PC-9 (cell line): ENCODE measurements around the gene ARHGAP24. TPM values are rescaled to one million over a fixed set of nuclear protein-coding genes. Genes with fewer than 3 reads are reported as not detected.

ENCODE experiments used
- BruUV-seq: library from RNA; stranded (reverse); fragments of 400-500 nt; replicated peaks from 2 replicates; lab custom pipeline; 2021; lab: Mats Ljungman, UMichigan
- CTCF ChIA-PET: fragments of 300-600 bp; sonication (Branson Sonifier 250); formaldehyde crosslinking; loops from one replicate; lab custom pipeline; 2022; ENCODE audit warnings: antibody characterized with exemption; lab: Charles Lee
- POLR2A ChIA-PET: fragments of 300-600 bp; sonication (Branson Sonifier 250); formaldehyde crosslinking; loops from one replicate; lab custom pipeline; 2022; ENCODE audit warnings: antibody characterized with exemption; ENCODE audit not compliant: unreplicated experiment; lab: Charles Lee
- DNase-seq, 2 experiments: peaks; one replicate each; pipeline versions ENCODE4 v3.0.0 to v3.0.0-alpha.2; 2015 to 2022; ENCODE audit warnings: mixed read lengths in 1 of 2
- H2AFZ ChIP-seq: fragments of 200-600 bp; sonication (generic); 2 replicates; pipeline ENCODE4 v1.8.1; 2017; ENCODE audit warnings: antibody characterized with exemption
- H3F3A ChIP-seq: fragments of 200-600 bp; sonication (generic); 2 replicates; pipeline ENCODE4 v1.8.1; 2017; ENCODE audit warnings: antibody characterized with exemption, mild to moderate bottlenecking, low read depth; ENCODE audit not compliant: insufficient read depth
- H3K27ac ChIP-seq: fragments of 200-600 bp; sonication (generic); 2 replicates; pipeline ENCODE4 v1.6.1; 2016; ENCODE audit warnings: mixed run types
- H3K27me3 ChIP-seq: fragments of 200-600 bp; sonication (generic); 2 replicates; pipeline ENCODE4 v1.6.1; 2016; ENCODE audit warnings: low read depth, mixed run types; ENCODE audit not compliant: insufficient read depth
- H3K36me3 ChIP-seq: fragments of 200-600 bp; sonication (generic); 2 replicates; pipeline ENCODE4 v1.6.1; 2016; ENCODE audit warnings: low read depth, mixed run types
- H3K4me1 ChIP-seq: fragments of 200-600 bp; sonication (generic); replicated peaks from 2 replicates; pipeline ENCODE4 v1.6.1; 2016; ENCODE audit warnings: mixed run types; ENCODE audit not compliant: insufficient read depth
- H3K4me2 ChIP-seq: fragments of 200-600 bp; sonication (generic); 2 replicates; pipeline ENCODE4 v1.6.1; 2017; ENCODE audit warnings: mixed run types
- H3K4me3 ChIP-seq: fragments of 200-600 bp; sonication (generic); 2 replicates; pipeline ENCODE4 v1.6.1; 2016; ENCODE audit warnings: mixed run types
- H3K79me2 ChIP-seq: fragments of 200-600 bp; sonication (generic); 2 replicates; pipeline ENCODE4 v1.6.1; 2017; ENCODE audit warnings: low read depth, mixed run types
- H3K9me2 ChIP-seq: fragments of 200-600 bp; sonication (generic); 2 replicates; pipeline ENCODE4 v1.8.1; 2017; ENCODE audit warnings: mild to moderate bottlenecking; ENCODE audit not compliant: insufficient read depth
- H3K9me3 ChIP-seq: fragments of 200-600 bp; sonication (generic); 2 replicates; pipeline ENCODE4 v1.8.1; 2016; ENCODE audit warnings: low read depth; ENCODE audit not compliant: insufficient read depth
- H4K20me1 ChIP-seq: fragments of 200-600 bp; sonication (generic); 2 replicates; pipeline ENCODE4 v1.8.1; 2017; ENCODE audit not compliant: insufficient read depth
- CTCF ChIP-seq: fragments of 200-600 bp; sonication (generic); conservative IDR thresholded peaks from 2 replicates; pipeline ENCODE4 v1.6.1; 2017; ENCODE audit warnings: mixed run types, antibody characterized with exemption, mild to moderate bottlenecking, moderate library complexity
- EZH2 ChIP-seq: fragments of 200-600 bp; sonication (generic); IDR thresholded peaks from 2 replicates; pipeline ENCODE4 v1.8.0; 2017; ENCODE audit warnings: antibody characterized with exemption, low read depth
- intact Hi-C: fragments of 100-400 bp; cut with micrococcal nuclease; formaldehyde crosslinking; loops from one replicate; pipeline ENCODE4 v1.10.0; 2022; ENCODE audit not compliant: unreplicated experiment
- total RNA-seq: library from RNA; stranded (reverse); gene quantifications from 2 replicates; pipeline ENCODE4 v1.2.3, GENCODE V29; 2021

The ARHGAP24 gene
- total RNA-seq, 1 experiment from 2014 or later: 2.2 TPM

DNA sequence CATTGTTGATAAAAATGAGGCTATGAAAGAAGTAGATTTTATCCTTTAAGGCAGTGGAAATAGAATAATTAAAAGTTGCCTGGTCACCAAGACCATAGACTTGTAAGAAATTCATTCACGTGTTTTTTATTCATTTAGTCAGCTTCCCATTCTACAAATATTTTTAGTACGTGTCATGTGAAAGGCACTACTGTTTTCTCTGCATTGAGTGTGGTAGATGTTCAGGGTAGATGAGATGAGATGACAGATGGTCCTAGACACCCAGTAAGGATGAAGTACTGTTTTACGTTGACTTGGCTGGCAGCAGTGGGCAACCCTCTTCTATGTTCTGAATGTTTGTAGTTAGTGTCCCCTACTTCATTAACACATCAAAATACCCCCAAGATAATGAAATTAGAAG, 228.1 kb downstream of the ARHGAP24 start:
- CTCF ChIA-PET: no interaction called here
- no peak overlapping the region for H3K27ac ChIP-seq

GRCh38 chr4:85707611-85708010, 232.7 kb downstream of the ARHGAP24 start:
- Histone ChIP-seq H3K9me2 (no peaks in the 10 kb centered on the region), H3K36me3 (no peaks in the 10 kb centered on the region), H4K20me1 (no peaks in the 10 kb centered on the region), H3K4me2 (no peak overlapping the region), H3K27me3 (no peaks in the 10 kb centered on the region), H3K4me3 (no peak overlapping the region), H3K9me3 (no peaks in the 10 kb centered on the region), H3F3A (no peaks in the 10 kb centered on the region), H2AFZ (no peak overlapping the region), H3K27ac (no peak overlapping the region), H3K4me1 (no peaks in the 10 kb centered on the region), H3K79me2 (no peaks in the 10 kb centered on the region)
- CTCF ChIA-PET: no interaction called here
- no peak for DNase-seq
- BruUV-seq: no TSS peak
- no peak for TF ChIP-seq EZH2
- TF ChIP-seq CTCF: no peak
- intact Hi-C loops: no loop called here
- POLR2A ChIA-PET: no interaction called here

More for the DNA sequence above, 228.1 kb downstream of the ARHGAP24 start:
- Histone ChIP-seq H3K79me2 (no peaks in the 10 kb centered on the region), H2AFZ (no peak overlapping the region), H3K27me3 (no peaks in the 10 kb centered on the region), H4K20me1 (no peaks in the 10 kb centered on the region), H3K9me2 (no peaks in the 10 kb centered on the region), H3K9me3 (no peaks in the 10 kb centered on the region), H3K4me2 (no peak overlapping the region), H3K36me3 (no peaks in the 10 kb centered on the region), H3F3A (no peaks in the 10 kb centered on the region), H3K4me1 (no peaks in the 10 kb centered on the region), H3K4me3 (no peak overlapping the region)
- no peak for TF ChIP-seq CTCF
- intact Hi-C loops: no loop called here
- POLR2A ChIA-PET: no interaction called here
- DNase-seq: no peak
- BruUV-seq: no TSS peak

DNA sequence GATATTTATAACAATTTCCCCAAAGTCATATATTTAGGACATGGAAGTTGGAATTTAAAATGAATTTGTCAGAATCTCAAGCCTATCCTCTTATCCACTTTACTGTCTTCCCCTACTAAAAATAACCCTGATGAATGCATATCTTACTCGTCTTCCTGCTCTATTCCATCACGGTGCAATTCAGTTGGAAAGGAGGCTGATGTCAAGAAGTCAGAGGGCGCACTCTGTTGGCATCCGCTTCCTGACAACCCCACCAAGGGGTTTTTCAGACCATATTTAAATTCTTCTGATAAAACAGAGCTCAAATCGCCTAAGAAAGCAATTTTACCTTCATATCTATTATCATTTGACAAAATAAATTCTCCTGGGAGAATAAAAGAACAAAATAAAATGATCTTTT, 233.5 kb downstream of the ARHGAP24 start:
- BruUV-seq: no TSS peak

DNA sequence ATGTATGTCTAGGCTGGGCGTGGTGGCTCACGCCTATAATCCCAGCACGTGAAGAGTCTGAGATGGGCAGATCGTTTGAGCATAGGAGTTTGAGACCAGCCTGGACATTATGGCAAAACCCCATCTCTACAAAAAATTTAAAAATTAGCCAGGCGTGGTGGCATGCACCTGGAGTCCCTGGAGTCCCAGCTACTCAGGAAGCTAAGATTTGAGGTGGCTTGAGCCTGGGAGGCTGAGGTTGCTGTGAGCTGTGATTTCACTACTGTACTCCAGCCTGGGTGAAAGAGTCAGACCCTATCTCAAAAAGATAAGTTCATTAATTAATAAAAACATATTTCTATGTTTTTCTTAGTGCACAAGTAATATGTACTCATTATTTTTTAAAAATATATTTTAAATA, 238.1 kb downstream of the ARHGAP24 start:
- ChIA-PET POLR2A (no interaction called here), CTCF (no interaction called here)
- TF ChIP-seq EZH2 (no peak), CTCF (no peak)

More for the DNA sequence above, 233.5 kb downstream of the ARHGAP24 start:
- ChIA-PET CTCF (no interaction called here), POLR2A (no interaction called here)
- no peak for DNase-seq
- intact Hi-C loops: no loop called here
- Histone ChIP-seq H3K79me2 (no peaks in the 10 kb centered on the region), H3K4me3 (no peak overlapping the region), H3K4me2 (no peak overlapping the region), H3K27me3 (no peaks in the 10 kb centered on the region), H3K9me2 (no peaks in the 10 kb centered on the region), H4K20me1 (no peaks in the 10 kb centered on the region), H2AFZ (no peak overlapping the region), H3F3A (no peaks in the 10 kb centered on the region), H3K4me1 (no peaks in the 10 kb centered on the region), H3K9me3 (no peaks in the 10 kb centered on the region), H3K27ac (no peak overlapping the region), H3K36me3 (no peaks in the 10 kb centered on the region)
- no peak for TF ChIP-seq EZH2

More for the DNA sequence above, 238.1 kb downstream of the ARHGAP24 start:
- Histone ChIP-seq H3K4me1 (no peaks in the 10 kb centered on the region), H3K27ac (no peak overlapping the region), H3K9me2 (no peaks in the 10 kb centered on the region), H3K9me3 (no peaks in the 10 kb centered on the region), H3F3A (no peaks in the 10 kb centered on the region), H3K27me3 (no peaks in the 10 kb centered on the region), H3K4me2 (no peak overlapping the region), H3K79me2 (no peaks in the 10 kb centered on the region), H3K36me3 (no peaks in the 10 kb centered on the region), H2AFZ (no peak overlapping the region), H3K4me3 (no peak overlapping the region), H4K20me1 (no peaks in the 10 kb centered on the region)
- no peak for DNase-seq
- no TSS peak for BruUV-seq
- intact Hi-C loops: no loop called here
